ENCODE results near the gene LEFTY2.
"Not testable (repeated sequence)": the region's sequence is repeated elsewhere in the genome, so short reads cannot be mapped to it uniquely, and the experiment has no call there.

The LEFTY2 gene

DNA sequence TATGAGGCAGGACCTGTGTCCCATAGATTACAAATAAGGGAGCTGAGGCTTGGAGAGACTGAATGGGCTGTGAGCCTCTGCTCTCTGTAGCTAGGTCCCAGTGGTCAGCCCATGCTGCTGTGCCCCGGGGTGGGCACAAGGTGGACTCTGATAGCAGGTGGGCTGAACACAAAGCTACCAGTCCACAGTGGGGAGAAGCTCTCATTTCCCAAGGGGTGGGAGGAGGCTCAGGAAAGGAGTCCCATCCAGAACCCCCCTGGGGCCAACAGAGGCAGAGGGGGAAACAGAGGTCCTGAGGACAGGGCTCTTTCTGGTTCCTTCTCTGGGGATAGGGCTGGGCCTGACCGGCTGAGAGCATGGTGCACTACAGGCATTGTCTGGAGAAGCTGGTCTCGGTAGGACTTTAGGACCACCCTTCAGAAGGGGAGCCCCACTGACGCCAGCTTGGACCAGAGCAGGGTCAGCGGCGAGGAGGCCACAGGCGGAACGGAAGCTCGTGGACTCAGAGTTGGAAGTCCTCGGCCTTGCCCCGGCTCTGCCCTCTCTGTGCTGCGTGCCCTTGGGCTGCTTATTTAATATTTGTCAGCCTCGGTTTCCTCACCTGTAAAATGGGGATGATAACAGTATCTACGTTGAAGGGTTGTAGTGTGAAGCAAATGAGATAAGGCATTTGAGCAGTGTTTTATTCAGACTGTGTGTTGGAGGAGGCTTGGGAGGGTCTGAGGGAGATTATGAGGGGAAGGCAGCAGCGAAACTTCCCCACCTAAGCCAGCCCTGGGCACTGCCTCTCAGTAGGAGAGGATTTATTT, 31.5 kb upstream of the LEFTY2 start:
- Histone ChIP-seq H3K4me1 (ENCODE audit: control insufficient read depth, insufficient read depth, low read length) (no peaks in the 10 kb centered on the region), H3K9ac (ENCODE audit: low read depth, low read length) (no peak overlapping the region), H3K4me3 (ENCODE audit: low read depth, low read length) (no peak overlapping the region), H3K27ac (ENCODE audit: low read depth, low read length) (no peak overlapping the region), H3K9me3 (ENCODE audit: control insufficient read depth, insufficient read depth, low read length) (no peaks in the 10 kb centered on the region), H3K27me3 (ENCODE audit: control insufficient read depth, insufficient read depth, low read length) (no peaks in the 10 kb centered on the region), H3K36me3 (ENCODE audit: control insufficient read depth, insufficient read depth, low read length) (no peaks in the 10 kb centered on the region)

DNA sequence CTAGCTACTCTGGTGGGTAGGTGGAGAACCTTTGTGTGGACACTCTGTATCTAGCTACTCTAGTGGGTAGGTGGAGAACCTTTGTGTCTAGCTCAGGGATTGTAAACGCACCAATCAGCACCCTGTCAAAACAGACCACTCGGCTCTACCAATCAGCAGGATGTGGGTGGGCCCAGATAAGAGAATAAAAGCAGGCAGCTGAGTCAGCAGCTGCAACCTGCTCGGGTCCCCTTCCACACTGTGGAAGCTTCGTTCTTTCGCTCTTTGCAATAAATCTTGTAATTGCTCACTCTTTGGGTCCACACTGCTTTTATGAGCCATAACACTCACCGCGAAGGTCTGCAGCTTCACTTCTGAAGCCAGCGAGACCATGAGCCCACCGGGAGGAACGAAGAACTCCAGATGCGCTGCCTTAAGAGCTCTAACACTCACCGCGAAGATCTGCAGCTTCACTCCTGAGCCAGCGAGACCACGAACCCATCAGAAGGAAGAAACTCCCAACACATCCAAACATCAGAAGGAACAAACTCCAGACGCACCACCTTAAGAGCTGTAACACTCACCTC, 29.7 kb upstream of the LEFTY2 start:
- not testable (repeated sequence) for H3K27ac ChIP-seq (ENCODE audit: low read depth, low read length); H3K4me1 ChIP-seq (ENCODE audit: control insufficient read depth, insufficient read depth, low read length); H3K9me3 ChIP-seq (ENCODE audit: control insufficient read depth, insufficient read depth, low read length); H3K27me3 ChIP-seq (ENCODE audit: control insufficient read depth, insufficient read depth, low read length); H3K9ac ChIP-seq (ENCODE audit: low read depth, low read length); H3K4me3 ChIP-seq (ENCODE audit: low read depth, low read length); H3K36me3 ChIP-seq (ENCODE audit: control insufficient read depth, insufficient read depth, low read length)

DNA sequence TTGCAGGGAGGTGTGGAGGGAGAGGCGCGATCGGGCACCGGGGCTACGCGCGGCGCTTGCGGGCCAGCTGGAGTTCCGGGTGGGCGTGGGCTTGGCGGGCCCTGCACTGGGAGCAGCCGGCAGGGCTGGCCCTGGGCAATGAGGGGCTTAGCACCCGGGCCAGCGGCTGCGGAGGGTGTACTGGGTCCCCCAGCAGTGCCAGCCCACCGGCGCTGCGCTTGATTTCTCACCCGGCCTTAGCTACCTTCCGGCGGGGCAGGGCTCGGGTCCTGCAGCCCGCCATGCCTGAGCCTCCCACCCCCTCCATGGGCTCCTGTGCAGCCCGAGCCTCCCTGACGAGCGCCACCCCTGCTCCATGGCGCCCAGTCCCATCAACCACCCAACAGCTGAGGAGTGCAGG, 28.7 kb upstream of the LEFTY2 start:
- H3K36me3 ChIP-seq (ENCODE audit: control insufficient read depth, insufficient read depth, low read length); H3K9me3 ChIP-seq (ENCODE audit: control insufficient read depth, insufficient read depth, low read length); H3K27me3 ChIP-seq (ENCODE audit: control insufficient read depth, insufficient read depth, low read length); H3K9ac ChIP-seq (ENCODE audit: low read depth, low read length); H3K4me1 ChIP-seq (ENCODE audit: control insufficient read depth, insufficient read depth, low read length); H3K4me3 ChIP-seq (ENCODE audit: low read depth, low read length); H3K27ac ChIP-seq (ENCODE audit: low read depth, low read length): not testable (repeated sequence)

DNA sequence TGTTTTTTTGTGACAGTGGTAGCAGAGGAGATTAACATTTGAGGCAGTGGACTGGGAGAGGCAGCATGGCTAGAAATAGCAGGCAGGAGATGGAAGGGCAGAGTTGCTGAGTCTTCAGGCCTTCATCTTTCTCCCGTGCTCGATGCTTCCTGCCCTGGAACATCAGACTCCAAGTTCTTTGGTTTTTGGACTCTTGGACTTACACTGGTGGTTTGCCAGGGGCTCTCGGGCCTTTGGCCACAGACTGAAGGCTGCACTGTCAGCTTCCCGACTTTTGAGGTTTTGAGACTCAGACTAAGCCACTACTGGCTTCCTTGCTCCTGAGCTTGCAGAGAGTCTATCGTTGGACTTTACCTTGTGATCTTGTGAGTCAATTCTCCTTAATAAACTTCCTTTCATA, 24.2 kb upstream of the LEFTY2 start:
- Histone ChIP-seq H3K9ac (ENCODE audit: low read depth, low read length) (no peak overlapping the region), H3K27ac (ENCODE audit: low read depth, low read length) (no peak overlapping the region), H3K4me3 (ENCODE audit: low read depth, low read length) (no peak overlapping the region), H3K36me3 (ENCODE audit: control insufficient read depth, insufficient read depth, low read length) (no peaks in the 10 kb centered on the region), H3K9me3 (ENCODE audit: control insufficient read depth, insufficient read depth, low read length) (no peaks in the 10 kb centered on the region), H3K27me3 (ENCODE audit: control insufficient read depth, insufficient read depth, low read length) (no peaks in the 10 kb centered on the region), H3K4me1 (ENCODE audit: control insufficient read depth, insufficient read depth, low read length) (no peaks in the 10 kb centered on the region)

DNA sequence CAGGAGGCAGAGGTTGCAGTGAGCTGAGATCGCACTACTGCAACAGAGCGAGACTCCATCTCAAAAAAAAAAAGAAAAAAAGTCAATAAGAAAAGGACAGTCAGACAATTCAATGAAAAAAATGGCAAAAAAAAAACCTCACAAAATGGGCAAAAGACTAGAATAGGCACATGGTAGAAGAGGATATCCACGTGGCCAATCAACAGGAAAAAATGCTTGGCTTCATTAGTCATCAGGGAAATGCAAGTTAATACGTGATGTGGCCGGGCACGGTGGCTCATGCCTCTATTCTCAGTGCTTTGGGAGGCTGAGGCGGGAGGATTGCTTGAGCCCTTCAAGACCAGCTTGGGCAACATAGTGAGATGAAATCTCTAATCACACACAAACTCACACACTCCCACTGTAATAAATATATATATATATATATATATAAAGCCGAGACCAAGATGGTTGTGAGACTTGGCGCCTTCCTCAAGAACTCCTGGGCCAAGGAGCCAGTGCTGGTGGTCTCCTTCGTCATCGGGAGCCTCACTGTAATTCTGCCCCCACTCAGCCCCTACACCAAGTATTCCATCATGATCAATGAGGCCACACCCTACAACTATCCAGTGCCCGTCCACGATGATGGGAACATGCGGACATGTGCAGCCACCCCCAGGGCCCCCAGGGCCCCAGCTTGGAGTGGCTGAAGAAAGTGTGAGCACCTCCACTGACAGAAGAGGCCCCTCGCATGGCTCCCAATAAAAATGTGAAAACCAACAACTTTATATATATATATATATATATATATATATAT, 22.9 kb upstream of the LEFTY2 start:
- Histone ChIP-seq H3K4me3 (ENCODE audit: low read depth, low read length) (no peak overlapping the region), H3K9me3 (ENCODE audit: control insufficient read depth, insufficient read depth, low read length) (no peaks in the 10 kb centered on the region), H3K27ac (ENCODE audit: low read depth, low read length) (no peak overlapping the region), H3K9ac (ENCODE audit: low read depth, low read length) (no peak overlapping the region), H3K4me1 (ENCODE audit: control insufficient read depth, insufficient read depth, low read length) (no peaks in the 10 kb centered on the region), H3K27me3 (ENCODE audit: control insufficient read depth, insufficient read depth, low read length) (no peaks in the 10 kb centered on the region), H3K36me3 (ENCODE audit: control insufficient read depth, insufficient read depth, low read length) (no peaks in the 10 kb centered on the region)

DNA sequence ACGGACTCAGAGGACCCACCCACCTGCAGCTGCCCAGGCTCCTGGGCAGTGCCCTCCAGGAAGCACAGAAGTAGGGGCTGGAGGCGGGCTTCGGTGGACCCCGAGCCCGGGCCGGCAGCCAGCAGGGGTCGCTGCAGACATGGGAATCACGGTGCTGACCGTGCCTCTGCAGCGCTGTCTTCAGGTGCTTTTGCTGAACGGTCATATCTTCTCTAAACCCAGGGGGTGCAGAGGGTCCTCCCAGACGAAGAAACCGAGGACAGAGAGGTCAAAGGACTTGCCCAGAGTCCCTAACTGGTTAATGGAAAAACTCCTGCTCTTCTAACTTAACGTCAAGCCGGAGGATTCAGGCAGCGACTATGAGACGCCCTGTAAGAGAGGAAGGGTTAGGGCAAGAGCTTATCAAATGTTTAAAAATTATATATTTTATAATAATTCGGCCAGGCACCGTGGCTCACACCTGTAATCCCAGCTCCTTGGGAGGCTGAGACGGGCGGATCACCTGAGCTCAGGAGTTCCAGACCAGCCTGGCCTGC, 21.5 kb upstream of the LEFTY2 start:
- H3K9ac ChIP-seq (ENCODE audit: low read depth, low read length) = no peak overlapping the region
- H3K27me3 ChIP-seq (ENCODE audit: control insufficient read depth, insufficient read depth, low read length) = no peaks in the 10 kb centered on the region
- H3K4me1 ChIP-seq (ENCODE audit: control insufficient read depth, insufficient read depth, low read length) = no peaks in the 10 kb centered on the region
- H3K27ac ChIP-seq (ENCODE audit: low read depth, low read length) = no peak overlapping the region
- H3K9me3 ChIP-seq (ENCODE audit: control insufficient read depth, insufficient read depth, low read length) = no peaks in the 10 kb centered on the region
- no peaks in the 10 kb centered on the region for H3K36me3 ChIP-seq (ENCODE audit: control insufficient read depth, insufficient read depth, low read length)
- H3K4me3 ChIP-seq (ENCODE audit: low read depth, low read length) = no peak overlapping the region

DNA sequence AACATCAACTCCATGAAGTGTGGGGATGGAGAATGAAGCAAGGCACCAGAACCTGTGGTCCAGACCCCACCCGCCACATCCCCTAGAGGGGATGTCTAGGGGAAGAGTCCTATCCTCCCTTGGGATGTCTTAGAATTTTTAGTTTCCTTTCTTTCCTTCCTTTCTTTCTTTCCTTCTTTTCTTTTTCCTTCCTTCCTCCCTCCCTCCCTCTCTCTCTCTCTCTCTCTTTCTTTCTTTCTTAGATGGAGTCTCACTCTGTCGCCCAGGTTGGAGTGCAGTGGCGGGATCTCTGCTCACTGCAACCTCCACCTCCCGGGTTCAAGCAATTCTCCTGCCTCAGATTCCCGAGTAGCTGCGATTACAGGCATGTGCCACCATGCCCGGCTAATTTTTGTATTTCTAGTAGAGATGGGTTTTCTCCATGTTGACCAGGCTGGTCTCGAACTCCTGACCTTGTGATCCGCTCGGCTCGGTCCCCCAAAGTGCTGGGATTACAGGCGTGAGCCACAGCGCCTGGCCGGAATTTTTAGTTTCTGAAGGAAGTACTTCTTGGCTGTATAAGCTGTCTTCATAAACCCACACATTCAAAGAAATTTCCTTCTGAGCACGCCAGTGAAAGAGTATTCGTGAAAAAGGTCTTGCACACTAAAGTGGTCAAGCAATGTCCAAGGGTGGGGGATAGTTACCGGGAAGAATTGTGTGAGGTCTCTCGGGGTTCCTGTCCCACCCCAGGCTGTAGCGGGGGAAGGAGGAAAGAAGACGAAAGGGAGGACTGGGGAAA, 20.8 kb upstream of the LEFTY2 start:
- H3K9me3 ChIP-seq (ENCODE audit: control insufficient read depth, insufficient read depth, low read length) = no peaks in the 10 kb centered on the region
- H3K4me1 ChIP-seq (ENCODE audit: control insufficient read depth, insufficient read depth, low read length) = no peaks in the 10 kb centered on the region
- H3K27me3 ChIP-seq (ENCODE audit: control insufficient read depth, insufficient read depth, low read length) = no peaks in the 10 kb centered on the region
- no peaks in the 10 kb centered on the region for H3K36me3 ChIP-seq (ENCODE audit: control insufficient read depth, insufficient read depth, low read length)
- H3K27ac ChIP-seq (ENCODE audit: low read depth, low read length) = no peak overlapping the region
- no peak overlapping the region for H3K9ac ChIP-seq (ENCODE audit: low read depth, low read length)
- no peak overlapping the region for H3K4me3 ChIP-seq (ENCODE audit: low read depth, low read length)

DNA sequence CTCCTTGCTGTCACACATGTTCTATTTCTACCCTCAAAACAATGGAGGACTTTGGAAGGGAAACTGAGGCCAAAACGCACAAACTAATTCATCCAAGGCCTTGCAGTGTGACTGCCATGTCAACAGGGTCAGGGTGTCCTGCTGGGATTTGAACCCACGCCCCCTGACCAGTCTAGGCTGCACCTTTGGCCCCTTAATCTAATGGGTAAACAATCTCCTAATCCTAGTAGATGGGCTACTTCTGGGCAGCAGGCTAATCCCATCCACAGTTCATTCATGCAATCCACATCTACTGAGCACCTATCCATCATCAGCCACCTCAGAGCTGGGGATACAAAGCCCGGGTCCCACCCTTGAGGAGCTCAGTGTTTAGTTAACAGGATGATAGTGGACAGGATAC, 17.0 kb upstream of the LEFTY2 start:
- H3K4me3 ChIP-seq (ENCODE audit: low read depth, low read length) = no peak overlapping the region
- no peaks in the 10 kb centered on the region for H3K36me3 ChIP-seq (ENCODE audit: control insufficient read depth, insufficient read depth, low read length)
- no peaks in the 10 kb centered on the region for H3K4me1 ChIP-seq (ENCODE audit: control insufficient read depth, insufficient read depth, low read length)
- no peaks in the 10 kb centered on the region for H3K9me3 ChIP-seq (ENCODE audit: control insufficient read depth, insufficient read depth, low read length)
- no peak overlapping the region for H3K27ac ChIP-seq (ENCODE audit: low read depth, low read length)
- no peaks in the 10 kb centered on the region for H3K27me3 ChIP-seq (ENCODE audit: control insufficient read depth, insufficient read depth, low read length)
- no peak overlapping the region for H3K9ac ChIP-seq (ENCODE audit: low read depth, low read length)

DNA sequence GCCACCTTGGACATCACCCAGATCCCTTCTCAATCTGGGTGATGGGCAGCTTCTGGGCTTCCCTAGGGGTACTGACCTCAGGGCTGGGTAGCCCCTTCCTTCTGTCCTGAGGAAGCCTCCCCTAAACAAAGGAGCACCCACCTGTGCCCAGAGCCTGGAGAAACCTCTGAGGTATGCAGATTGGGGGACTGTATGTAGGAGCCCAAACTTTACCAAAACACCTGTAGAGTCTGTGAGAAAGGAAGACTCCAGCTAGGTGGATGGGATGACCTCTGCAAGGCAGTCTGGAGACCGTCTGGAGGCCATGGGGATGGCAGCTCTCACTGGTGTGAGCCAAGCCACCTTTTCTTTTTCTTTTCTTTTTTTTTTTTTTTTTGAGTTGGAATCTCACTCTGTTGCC, 13.7 kb upstream of the LEFTY2 start:
- no peaks in the 10 kb centered on the region for H3K36me3 ChIP-seq (ENCODE audit: control insufficient read depth, insufficient read depth, low read length)
- H3K27ac ChIP-seq (ENCODE audit: low read depth, low read length) = no peak overlapping the region
- no peaks in the 10 kb centered on the region for H3K9me3 ChIP-seq (ENCODE audit: control insufficient read depth, insufficient read depth, low read length)
- H3K27me3 ChIP-seq (ENCODE audit: control insufficient read depth, insufficient read depth, low read length) = no peaks in the 10 kb centered on the region
- H3K4me3 ChIP-seq (ENCODE audit: low read depth, low read length) = no peak overlapping the region
- no peak overlapping the region for H3K9ac ChIP-seq (ENCODE audit: low read depth, low read length)
- peaks cover 7% of the 10 kb centered on the region; the same call in 1 of the 2 replicates for H3K4me1 ChIP-seq (ENCODE audit: control insufficient read depth, insufficient read depth, low read length)

DNA sequence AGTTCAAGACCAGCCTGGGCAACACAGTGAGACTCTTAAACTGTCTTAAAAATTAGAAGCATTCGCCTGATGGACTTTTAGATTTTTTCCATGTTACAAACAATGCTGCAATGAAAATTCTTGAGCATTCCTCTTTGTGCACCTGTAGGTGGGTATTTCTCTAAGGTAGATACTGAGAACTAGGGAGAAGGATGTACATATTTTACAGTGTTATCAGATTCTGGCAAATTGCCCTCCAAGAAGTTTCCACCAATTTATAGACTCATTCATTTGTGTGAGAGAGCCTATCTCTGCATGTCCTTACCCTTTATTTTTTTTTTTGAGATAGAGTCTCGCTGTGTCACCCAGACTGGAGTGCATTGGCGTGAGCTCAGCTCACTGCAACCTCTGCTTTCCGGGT, 12.3 kb upstream of the LEFTY2 start:
- no peak overlapping the region for H3K9ac ChIP-seq (ENCODE audit: low read depth, low read length)
- H3K27me3 ChIP-seq (ENCODE audit: control insufficient read depth, insufficient read depth, low read length) = no peaks in the 10 kb centered on the region
- H3K4me1 ChIP-seq (ENCODE audit: control insufficient read depth, insufficient read depth, low read length) = peaks cover 16% of the 10 kb centered on the region
- H3K4me3 ChIP-seq (ENCODE audit: low read depth, low read length) = no peak overlapping the region
- no peak overlapping the region for H3K27ac ChIP-seq (ENCODE audit: low read depth, low read length)
- H3K9me3 ChIP-seq (ENCODE audit: control insufficient read depth, insufficient read depth, low read length) = no peaks in the 10 kb centered on the region
- H3K36me3 ChIP-seq (ENCODE audit: control insufficient read depth, insufficient read depth, low read length) = no peaks in the 10 kb centered on the region

Data from HUES48 (cell line).